GM12865 (cell line): ENCODE results near the gene RASGEF1B.

Source experiments
- DNase-seq: peaks from one replicate; pipeline ENCODE4 v3.0.0; 2010; ENCODE audit warnings: low read depth
- H3K4me3 ChIP-seq: 2 replicates; pipeline ENCODE4 v1.5.1; 2011; ENCODE audit warnings: mild to moderate bottlenecking, low read depth, low read length, control low read depth
- TF ChIP-seq, protein P1 (sequence below): IDR thresholded peaks from 2 replicates; pipeline ENCODE4 v1.5.1; 2011; ENCODE audit warnings: low read length, control low read depth, low read depth, inconsistent platforms; ENCODE audit not compliant: insufficient read depth; ENCODE audit errors: missing control alignments

RASGEF1B gene

DNA sequence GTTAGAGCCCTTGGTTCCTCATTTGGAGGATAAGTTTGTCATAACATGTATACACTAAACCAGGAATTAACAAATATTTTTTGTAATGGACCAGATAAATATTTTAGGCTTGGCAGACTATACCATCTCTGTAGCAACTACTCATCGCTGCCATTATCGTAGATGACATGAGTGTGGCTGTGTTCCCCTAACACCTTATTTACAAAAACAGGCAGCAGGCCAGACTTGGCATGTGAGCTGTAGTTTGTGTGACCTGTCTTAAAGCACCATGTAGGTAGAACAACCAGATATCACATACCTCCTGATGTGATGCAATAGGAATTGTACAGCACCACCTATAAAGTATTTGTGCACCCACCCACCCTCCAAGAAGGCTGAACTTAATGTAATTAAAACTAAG is 82.0 kb downstream of the RASGEF1B start:
- no peak for DNase-seq
- TF ChIP-seq, protein P1, sequence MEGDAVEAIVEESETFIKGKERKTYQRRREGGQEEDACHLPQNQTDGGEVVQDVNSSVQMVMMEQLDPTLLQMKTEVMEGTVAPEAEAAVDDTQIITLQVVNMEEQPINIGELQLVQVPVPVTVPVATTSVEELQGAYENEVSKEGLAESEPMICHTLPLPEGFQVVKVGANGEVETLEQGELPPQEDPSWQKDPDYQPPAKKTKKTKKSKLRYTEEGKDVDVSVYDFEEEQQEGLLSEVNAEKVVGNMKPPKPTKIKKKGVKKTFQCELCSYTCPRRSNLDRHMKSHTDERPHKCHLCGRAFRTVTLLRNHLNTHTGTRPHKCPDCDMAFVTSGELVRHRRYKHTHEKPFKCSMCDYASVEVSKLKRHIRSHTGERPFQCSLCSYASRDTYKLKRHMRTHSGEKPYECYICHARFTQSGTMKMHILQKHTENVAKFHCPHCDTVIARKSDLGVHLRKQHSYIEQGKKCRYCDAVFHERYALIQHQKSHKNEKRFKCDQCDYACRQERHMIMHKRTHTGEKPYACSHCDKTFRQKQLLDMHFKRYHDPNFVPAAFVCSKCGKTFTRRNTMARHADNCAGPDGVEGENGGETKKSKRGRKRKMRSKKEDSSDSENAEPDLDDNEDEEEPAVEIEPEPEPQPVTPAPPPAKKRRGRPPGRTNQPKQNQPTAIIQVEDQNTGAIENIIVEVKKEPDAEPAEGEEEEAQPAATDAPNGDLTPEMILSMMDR: no peak
- H3K4me3 ChIP-seq: no peak overlapping the region

DNA sequence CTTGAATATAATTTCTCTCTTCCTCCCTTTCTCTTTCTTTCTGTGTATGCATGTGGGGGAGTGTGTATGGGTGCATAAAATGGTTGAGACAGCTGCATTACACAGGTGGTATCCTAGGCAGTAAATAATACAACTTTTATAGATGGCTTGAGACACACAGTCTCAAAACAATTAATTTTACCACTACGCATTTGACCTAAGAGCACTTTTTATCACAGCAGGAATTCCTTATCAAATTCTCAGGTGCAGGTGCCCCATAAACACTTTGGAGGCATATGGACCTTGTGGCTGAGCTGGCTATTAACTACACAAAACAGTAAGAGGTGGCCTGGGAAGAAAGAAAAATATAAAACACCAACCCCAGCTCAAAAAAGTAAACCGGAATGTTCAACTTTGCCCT is 91.3 kb downstream of the RASGEF1B start:
- H3K4me3 ChIP-seq: no peak overlapping the region
- TF ChIP-seq, protein P1: no peak
- DNase-seq: no peak

DNA sequence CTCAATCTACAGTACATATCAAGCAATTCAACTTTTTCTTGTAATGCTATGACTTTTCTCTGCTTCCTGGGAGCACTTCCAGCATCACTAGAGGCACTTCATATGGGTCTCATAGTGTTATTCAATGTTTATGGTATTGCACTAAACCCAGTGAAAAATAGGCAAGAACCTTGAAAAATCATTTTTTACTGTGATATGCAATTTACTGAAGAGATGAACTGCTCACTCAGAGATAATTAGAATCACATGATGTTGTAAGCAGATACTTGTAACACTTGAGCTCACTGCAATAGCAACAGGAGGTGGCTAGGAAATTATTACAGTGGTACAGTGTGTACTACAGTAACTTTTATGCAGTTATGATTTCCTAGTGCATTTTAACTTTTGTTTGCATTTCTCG is 93.3 kb downstream of the RASGEF1B start:
- no peak for DNase-seq
- H3K4me3 ChIP-seq: no peak overlapping the region
- TF ChIP-seq, protein P1: no peak

DNA sequence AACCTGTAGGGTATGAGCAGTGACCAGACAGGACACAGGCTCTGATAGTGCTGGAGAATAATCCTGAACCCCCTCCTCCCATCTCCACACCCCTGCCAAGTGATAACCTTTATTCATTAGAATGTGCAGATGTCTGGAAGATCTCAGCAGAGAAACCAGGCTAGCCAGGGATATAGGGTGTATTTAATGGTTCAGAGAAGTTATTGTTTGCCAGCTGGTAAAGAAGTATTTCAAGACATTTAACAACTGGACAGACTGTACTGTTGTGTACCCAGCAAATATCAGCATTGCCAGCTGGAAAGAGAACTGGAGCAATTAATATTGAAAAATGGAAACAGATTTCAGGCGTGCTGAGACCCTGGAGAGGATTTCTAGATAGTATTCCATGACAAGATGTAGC is 94.5 kb downstream of the RASGEF1B start:
- TF ChIP-seq, protein P1: no peak
- no peak overlapping the region for H3K4me3 ChIP-seq
- DNase-seq: no peak

DNA sequence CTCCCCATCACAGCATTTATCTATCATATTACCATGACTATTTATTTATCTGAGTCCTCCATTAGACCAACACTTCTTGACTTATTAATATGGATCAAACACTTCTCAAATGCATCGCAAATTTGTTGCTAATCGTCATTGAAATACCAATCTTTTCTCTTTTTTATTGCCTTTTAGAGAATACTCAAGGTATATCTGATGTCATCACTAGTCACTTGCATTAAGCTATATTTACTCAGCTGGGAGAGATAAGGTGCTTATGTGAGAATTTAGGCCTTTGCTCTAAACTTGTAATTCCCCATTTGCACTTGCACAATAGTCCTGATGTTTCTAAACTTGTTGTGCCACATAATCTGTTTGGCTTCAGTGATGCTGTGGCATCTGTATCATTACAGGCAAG is 95.0 kb downstream of the RASGEF1B start:
- no peak for DNase-seq
- H3K4me3 ChIP-seq: no peak overlapping the region
- TF ChIP-seq, protein P1: no peak
